Fibroblast of lung (primary cell): ENCODE results near the gene PIK3R6.

Source experiments
- CTCF ChIP-seq, 2 donors: IDR thresholded peaks in 1 of 2; conservative IDR thresholded peaks in 1 of 2; 1 replicate in 1 of 2; 2 replicates in 1 of 2; pipeline ENCODE4 v1.5.1; 2011 to 2012; ENCODE audit warnings: low read length in 2 of 2, control low read depth in 1 of 2, inconsistent platforms in 1 of 2, low read depth in 1 of 2, mild to moderate bottlenecking in 1 of 2
- EZH2 ChIP-seq: IDR thresholded peaks from 2 replicates; pipeline ENCODE4 v1.5.1; 2012; ENCODE audit warnings: low read length, control low read depth, mild to moderate bottlenecking; ENCODE audit errors: missing control alignments

GRCh38 chr17:8846768-8847211 is 20.7 kb downstream of the PIK3R6 start:
- TF ChIP-seq CTCF (conservative IDR thresholded peaks at IDR 0.05 in 1 of 2, IDR thresholded peaks at IDR 0.05 in 1 of 2; ENCODE audit: low read depth in 1 of 2, low read length in 2 of 2) (no peak), EZH2 (no peak)
